ENCODE data around the gene ZNF432. TPM values are rescaled to one million over a fixed set of nuclear protein-coding genes. Genes with fewer than 3 reads are reported as not detected.
"Not testable (repeated sequence)": the region's sequence is repeated elsewhere in the genome, so short reads cannot be mapped to it uniquely, and the experiment has no call there.

ZNF432 gene
- polyA plus RNA-seq (ENCODE audit: insufficient read length), result 26.6 TPM
- long read RNA-seq, donor 1, partial matches to known transcripts, result 0 of 2 reads
- long read RNA-seq, donor 1, other reads (novel, unspliced or antisense), result 0 of 2 reads
- long read RNA-seq, donor 2, partial matches to known transcripts, result 0 of 3 reads
- long read RNA-seq, donor 2, other reads (novel, unspliced or antisense), result 0 of 3 reads
- long read RNA-seq, donor 3, result 0 reads
- long read RNA-seq, donor 4, result 0 reads
- long read RNA-seq, donor 5, partial matches to known transcripts, result 0 of 3 reads
- long read RNA-seq, donor 5, other reads (novel, unspliced or antisense), result 0 of 3 reads
- long read RNA-seq, donor 6, partial matches to known transcripts, result 0 of 4 reads
- long read RNA-seq, donor 6, other reads (novel, unspliced or antisense), result 0 of 4 reads
- long read RNA-seq, donor 7, partial matches to known transcripts, result 0 of 1 reads
- long read RNA-seq, donor 7, other reads (novel, unspliced or antisense), result 0 of 1 reads
- long read RNA-seq, donor 8, result 0 reads

DNA sequence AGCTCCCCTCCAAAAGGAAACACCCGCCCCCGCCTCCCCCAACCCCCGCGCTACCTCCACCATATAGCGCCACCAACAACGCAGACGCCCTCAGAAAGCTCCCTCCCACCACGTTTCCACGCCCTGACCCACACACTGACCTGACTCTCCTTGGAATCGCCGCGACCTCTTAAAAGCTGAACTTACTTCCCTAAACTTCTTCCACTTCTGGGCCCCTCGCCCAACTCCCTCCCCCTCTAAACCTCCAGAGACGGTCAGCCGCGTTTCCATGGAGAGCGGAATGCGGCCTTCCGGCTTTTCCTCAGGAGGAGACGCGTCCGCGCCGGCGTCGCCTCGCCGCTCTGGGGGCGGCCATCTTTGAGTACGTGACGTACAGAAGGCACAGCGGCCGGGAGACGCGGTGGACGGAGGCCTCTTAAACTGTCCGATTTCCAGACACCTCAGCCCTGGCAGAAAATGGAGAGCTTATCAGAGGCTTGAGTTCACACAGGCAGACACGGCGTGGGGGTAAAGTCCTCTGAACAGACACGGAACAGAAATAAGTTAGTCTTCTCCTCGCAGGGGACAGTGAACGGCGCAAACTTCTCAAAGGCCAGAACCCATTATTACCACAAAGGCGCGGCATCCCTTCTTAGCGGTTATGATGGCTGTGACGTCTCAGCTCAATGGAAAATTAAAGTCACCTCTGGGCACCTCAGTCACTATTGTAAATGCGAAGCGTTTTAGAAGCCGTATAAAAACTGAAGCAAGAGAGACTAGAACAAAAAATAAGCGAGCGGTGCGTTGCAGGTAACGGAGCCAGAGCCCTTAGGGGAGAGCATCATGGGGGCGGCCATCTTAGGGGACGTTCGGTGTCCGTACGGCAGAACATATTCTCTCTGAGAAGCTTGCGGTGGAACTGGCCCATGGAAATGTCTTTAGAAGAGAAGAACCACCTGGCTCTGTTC, at the start of gene ZNF432:
ZNF432 (minus strand) TSS at position 284 of the 947 bp plus-strand sequence. CDS start 1,970 bp downstream, outside the sequence.
- DNase-seq, result peak; percentile 96

DNA sequence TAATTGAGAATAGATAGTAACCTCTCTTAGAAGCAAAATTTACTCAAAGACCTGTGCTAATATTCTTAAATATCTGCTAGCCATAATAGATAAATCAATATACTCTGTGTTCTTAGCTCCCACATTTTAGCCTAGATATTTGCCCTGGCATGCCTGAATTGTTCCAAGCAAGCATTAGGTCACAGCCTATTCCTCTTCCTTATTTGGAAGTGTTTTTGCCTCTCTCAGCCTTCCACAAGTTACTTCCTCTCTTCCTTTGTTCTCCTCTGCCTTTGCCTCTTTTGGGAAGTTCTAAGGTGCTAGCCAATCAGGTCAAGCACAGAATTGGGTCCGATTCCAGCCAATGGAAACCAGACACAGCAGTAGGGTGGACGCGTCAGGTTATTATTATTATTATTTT, 47.8 kb upstream of the ZNF432 start:
- not testable (repeated sequence) for DNase-seq

DNA sequence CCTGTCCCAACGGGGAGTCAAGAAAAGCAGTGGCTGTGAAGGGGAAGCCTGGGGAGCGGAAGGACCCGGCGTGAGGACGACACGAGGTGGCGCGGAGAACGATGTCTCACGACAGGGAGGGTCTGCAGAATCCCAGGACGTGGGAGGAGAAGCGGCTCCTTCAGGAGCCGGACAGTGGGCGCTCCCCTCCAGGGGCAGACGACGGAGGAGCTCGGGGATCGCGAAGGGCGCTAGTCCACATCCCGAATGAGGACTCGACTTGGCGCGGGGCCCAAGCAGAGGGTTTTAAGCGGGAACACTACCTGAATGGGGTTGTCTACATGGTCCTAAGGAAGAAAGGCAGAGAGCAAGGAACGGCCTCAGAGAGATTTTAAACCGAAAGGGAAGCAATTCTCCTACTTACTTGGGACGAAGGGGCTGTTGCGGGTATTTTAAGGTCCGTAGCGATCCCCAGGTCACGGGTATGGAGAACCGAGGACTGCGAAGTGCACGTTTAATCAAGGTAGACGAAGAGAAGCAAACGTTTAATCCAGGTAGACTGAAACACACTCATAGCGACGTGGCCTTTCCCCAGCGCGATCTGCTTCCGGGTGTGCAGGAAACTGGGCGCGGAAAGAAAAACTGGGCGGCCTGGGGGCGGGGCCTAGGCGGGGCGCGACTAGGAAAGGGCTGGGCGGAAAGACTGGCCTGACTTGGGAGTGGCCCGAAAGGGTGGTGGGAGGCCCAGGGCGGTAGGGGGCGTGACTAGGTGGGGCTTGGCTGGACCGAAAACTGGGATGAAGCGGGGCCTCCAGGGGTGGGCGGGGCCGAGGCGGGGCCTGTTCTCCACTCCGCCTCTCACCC, 46.8 kb upstream of the ZNF432 start, which contains the start of gene ZNF841:
ZNF841 (minus strand) TSS at position 594 of the 843 bp plus-strand sequence. CDS start 10,964 bp downstream, outside the sequence.
- DNase-seq, result peak; percentile 89

DNA sequence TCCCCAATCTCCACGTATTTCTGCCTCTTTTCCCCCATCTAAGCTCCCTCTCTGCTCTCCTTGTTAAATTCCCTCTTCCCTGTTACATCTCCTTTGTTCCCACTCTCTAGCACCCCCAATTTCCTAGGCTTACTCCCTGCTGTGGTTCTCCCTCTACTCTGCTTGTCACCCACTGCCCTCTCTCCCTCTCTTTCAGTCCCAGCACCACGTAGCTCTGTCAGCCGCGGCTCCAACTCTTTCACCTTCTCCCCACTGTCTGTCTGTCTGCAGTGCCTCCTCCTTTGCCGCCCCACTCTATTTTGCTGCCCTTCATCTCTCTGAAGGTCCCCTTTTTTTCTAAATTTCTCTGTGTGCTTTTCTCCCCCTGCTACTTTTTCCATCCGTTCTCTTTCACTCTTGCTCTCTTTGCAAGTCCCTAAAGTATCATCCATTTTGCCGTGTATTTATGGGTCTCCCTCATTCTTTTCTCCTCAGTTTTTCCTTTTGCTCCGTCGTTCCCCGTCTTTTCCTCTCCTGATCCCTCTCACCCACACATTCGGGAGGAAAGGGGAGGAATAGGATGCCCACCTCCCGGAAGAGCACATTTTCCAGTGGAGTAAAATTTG, 46.0 kb upstream of the ZNF432 start:
- no peak for DNase-seq

DNA sequence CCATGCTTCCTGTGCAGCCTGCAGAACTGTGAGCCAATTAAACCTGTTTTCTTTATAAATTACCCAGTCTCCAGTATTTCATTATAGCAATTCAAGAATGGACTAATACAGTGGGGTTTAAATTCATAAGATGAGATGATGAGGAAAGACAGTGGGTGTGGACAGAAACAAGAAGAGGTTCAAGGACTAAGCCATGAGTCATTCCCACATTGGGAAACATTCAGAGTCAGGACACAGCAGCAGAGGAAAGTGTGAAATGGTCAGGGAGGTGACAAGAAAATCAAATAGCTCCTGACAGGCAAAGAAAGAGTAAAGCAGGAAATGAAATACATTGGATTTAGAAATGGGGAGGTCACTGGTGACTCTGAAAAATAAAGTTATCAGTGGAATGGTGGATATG, 37.8 kb upstream of the ZNF432 start:
- no peak for DNase-seq

DNA sequence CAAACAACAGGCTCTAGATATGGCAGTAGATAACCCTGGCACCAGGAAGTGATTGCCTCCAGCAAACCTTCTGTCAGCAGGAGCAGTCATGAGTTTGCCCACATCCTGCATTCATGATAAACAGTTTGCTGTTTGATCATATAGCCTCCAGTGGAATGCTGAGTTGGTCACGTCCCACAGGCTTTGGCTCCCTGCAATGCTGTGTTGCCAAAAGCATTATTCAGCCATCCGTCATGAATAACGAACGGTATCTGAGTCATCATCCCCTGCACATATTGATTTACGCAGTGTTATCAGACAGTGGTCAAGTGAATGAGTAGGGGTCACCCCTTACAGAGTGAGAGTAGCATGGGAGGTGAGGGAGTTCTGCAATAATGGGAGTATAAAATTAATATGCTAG, 21.9 kb upstream of the ZNF432 start:
- DNase-seq, result no peak

DNA sequence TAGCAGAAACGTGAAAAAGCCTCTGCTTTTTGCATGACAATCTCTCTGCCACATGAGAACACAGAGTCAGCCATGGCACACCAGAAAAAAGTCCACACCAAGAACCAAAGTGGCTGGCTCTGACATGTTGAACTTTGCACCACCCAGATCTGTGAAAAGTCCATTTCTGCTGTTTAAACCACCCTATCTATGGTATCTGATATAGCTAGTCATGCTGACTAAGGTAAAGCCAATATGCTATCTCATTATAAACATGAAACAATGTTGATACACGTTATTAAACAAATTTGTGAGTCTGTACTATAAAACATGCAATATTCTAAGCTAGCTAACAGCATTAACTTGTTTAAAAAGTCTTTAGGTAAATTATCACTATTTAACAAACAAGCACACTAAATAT, 21.0 kb upstream of the ZNF432 start:
- DNase-seq, result no peak

DNA sequence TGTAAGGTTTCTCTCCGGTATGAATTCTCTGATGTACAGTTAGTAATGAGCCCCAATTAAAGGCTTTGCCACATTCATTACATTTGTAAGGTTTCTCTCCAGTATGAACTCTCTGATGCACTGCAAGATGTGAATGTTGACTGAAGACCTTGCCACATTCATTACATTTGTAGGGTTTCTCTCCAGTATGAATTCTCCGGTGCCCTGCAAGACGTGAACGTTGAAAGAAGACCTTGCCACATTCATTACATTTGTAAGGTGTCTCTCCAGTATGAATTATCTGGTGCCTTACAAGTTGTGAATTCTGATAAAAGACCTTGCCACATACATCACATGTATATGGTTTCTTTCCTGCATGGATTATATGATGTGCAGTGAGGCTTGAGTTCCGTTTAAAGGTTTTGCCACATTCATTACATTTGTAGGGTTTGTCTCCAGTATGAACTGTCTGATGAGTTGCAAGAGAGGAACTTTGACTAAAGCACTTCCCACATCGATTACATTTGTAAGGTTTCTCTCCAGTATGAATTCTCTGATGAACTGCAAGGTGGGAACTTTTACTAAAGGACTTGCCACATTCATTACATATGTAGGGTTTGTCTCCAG, 17.7 kb upstream of the ZNF432 start:
- no peak for DNase-seq

DNA sequence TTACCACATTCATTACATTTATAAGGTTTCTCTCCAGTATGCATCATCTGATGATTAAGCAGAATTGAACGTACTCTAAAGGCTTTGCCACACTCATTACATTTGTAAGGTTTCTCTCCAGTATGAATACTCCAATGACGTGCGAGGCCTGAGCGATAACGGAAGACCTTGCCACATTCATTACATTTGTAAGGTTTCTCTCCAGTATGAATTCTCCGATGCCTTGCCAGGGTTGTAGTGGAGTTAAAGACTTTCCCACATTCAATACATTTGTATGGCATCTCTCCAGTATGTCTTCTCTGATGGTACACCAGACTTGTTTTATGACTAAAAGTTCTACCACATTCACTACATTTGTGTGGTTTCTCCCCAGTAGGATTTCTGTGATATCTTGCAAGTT, 16.8 kb upstream of the ZNF432 start:
- DNase-seq, result no peak

DNA sequence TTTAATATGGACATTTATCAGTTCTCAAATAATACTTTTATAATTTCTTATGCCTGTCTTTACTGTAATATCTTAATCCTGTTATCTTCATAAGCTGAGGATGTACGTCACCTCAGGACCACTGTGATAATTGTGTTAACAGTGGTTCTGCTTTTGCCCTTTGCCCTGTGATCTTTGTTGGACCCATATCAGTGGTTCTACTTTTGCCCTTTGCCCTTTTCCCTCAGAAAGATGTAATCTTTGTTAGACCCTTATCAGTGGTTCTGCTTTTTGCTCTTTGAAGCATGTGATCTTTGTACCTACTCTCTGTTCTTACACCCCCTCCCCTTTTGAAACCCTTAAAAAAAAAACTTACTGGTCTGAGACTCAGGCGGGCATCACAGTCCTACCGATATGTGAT, 7.8 kb upstream of the ZNF432 start:
- not testable (repeated sequence) for DNase-seq

DNA sequence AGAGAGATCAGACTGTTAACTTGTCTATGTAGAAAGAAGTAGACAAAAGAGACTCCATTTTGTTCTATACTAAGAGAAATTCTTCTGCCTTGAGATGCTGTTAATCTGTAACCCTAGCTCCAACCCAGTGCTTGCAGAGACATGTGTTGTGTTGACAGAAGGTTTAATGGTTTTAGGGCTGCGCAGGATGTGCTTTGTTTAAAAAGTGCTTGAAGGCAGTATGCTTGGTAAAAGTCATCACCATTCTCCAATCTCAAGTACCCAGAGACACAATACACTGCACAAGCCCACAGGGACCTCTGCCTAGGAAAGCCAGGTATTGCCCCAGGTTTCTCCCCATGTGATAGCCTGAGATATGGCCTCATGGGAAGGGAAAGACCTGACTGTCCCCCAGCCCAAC, 3.1 kb upstream of the ZNF432 start:
- not testable (repeated sequence) for DNase-seq

DNA sequence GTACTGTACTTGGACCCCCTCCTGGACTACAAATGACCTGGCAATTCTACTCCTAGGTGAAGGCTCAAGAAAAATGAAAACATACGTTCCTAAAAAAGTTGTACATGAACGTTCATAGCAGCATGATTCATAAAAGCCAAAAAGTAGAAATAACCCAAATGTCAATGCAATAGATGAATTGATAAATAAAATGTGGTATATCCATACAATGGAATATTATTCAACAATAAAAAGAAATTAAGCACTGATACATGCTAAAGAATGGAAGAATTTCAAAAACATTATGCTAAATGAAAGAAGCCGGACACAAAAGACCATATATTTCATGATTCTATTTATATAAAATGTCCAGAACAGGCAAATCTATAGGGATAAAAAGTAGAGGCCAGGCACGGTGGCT, 9.5 kb downstream of the ZNF432 start:
- DNase-seq, result no peak

DNA sequence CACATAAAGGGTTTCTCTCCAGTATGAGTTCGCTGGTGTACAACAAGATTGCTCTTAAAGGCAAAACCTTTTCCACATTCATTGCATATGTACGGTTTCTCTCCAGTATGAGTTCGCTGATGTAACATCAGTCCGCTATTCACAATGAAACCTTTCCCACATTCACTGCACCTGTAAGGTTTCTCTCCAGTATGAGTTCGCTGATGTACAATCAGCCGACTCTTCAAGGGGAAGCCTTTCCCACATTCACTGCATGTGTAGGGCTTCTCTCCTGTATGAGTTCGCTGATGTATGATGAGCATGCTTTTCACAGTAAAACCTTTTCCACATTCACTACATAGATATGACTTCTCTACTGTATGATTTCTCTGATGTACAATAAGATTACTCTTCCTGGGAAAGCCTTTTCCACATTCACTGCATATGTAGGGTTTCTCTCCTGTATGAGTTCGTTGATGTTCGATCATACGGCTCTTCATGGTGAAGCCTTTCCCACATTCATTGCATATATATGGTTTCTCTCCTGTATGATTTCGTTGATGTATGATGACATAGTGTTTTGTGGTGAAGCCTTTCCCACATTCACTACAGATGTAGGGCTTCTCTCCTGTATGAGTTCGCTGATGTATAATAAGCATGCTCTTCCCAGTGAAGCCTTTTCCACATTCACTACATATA, 14.4 kb downstream of the ZNF432 start:
- no peak for DNase-seq

DNA sequence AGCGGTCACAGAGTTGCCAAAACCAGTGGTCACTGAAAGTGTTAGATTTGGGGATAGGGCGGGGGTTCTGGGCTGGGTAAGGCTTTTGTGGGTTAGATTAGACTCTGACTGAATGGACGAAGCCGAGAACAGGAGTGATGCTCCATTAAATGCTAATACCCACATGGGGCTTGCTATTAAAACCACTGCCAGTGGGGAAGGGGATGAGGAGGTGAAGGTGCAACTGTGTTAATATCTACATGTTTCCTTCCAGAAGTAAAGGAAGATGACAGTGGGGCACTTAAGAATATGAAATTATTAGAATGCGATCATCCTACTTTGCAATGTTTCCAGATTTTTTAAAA, 19.9 kb downstream of the ZNF432 start:
- DNase-seq, result no peak

DNA sequence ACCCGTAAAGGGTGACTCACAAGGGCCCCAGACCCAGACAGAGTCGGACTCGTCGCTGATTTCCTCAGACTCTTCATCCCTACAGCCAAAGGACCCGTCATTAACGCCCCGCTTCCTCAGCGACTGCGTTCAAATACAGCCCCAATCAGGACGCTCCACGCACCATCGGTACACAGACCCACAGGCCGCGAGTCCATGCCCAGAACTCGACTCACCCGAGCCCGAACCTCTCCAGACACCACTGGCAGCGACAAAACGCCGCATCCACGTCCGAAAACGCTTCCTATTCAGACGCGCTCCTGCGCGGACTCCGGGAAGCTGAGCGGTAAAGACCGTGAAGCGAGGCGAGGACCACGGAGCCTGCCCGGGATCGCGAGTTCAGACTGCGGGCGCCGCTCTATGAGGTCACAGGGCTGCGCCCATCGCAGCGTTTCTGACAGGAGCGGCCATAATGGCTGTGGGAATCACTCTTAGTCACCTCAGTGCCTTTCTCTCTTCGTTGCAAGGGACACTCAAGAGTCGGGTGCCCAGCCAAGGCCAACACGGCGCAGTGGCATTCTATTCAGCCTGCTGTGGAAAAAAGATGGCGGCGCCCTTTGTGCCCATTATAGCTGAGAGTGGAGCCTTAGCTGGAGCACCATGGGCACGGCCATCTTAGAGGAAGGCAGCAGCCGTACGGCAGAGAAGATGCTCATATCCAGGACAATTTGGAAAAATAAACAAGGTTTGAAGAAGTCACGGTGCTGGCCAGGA, 20.4 kb downstream of the ZNF432 start, which contains the start of gene ZNF614:
ZNF614 (minus strand) TSS at position 353 of the 753 bp plus-strand sequence. CDS start 2,634 bp downstream, outside the sequence.
- peak; percentile 91 for DNase-seq

DNA sequence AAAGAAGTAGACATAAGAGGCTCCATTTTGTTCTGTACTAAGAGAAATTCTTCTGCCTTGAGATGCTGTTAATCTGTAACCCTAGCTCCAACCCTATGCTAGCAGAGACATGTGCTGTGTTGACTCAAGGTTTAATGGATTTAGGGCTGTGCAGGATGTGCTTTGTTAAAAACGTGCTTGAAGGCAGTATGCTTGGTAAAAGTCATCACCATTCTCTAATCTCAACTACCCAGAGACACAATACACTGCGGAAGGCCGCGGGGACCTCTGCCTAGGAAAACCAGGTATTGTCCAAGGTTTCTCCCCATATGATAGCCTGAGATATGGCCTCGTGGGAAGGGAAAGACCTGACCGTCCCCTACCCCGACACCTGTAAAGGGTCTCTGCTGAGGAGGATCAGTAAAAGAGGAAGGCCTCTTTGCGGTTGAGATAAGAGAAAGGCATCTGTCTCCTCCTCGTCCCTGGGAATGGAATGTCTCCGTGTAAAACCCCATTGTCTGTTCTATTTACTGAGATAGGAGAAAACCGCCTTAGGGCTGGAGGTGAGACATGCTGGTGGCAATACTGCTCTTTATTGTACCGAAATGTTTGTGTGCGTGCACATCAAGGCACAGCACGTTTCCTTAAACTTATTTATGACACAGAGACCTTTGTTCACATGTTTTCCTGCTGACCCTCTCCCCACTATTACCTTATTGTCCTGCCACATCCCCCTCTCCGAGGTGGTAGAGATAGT, 22.2 kb downstream of the ZNF432 start:
- DNase-seq, result not testable (repeated sequence)

DNA sequence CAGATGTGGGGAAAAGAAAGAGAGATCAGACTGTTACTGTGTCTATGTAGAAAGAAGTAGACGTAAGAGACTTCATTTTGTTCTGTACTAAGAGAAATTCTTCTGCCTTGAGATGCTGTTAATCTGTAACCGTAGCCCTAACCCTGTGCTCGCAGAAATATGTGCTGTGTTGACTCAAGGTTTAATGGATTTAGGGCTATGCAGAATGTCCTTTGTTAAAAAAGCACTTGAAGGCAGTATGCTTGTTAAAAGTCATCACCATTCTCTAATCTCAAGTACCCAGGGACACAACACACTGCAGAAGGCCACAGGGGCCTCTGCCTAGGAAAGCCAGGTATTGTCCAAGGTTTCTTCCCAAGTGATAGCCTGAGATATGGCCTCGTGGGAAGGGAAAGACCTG, 24.2 kb downstream of the ZNF432 start:
- DNase-seq, result not testable (repeated sequence)

DNA sequence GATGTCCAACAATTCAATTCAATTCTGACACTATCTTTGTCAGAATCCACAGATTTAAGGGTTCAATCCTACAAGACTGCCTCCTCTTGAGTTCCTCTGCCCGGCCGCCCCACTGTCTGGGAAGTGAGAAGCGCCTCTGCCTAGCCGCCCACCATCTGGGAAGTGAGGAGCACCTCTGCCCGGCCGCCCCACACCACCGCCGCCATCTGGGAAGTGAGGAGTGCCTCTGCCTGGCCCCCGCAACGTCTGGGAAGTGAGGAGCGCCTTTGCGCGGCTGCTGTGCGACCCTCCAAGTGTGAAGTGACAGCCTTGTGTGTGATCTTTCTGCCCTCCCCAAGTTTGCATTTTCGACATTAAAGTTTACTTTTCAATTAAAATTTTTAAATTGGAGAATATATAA, 26.4 kb downstream of the ZNF432 start:
- DNase-seq, result no peak

DNA sequence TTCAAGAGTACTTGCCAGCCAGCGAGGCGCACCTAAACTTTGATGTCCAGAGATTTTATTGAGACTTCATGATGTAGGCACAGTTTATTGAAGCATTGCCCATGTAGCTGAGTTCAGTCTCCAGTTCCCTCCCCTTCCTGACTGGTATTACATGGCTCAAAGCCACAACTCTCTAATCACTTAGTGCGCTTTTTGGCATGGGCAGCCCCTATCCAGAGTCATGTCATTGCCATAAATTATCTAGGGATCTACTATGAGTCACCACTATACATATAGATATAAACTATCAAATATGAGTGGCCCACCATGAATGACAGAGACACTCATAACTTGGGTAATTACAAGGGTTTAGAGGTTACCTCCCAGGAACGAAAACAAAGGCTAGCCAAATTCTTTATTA, 28.1 kb downstream of the ZNF432 start:
- DNase-seq, result no peak
